Measurements from ENCODE around the gene FAM98B. TPM values are rescaled to one million over a fixed set of nuclear protein-coding genes. Genes with fewer than 3 reads are reported as not detected.

Gene FAM98B
- total RNA-seq, 1 experiment from 2014 or later, result 27.2 TPM

DNA sequence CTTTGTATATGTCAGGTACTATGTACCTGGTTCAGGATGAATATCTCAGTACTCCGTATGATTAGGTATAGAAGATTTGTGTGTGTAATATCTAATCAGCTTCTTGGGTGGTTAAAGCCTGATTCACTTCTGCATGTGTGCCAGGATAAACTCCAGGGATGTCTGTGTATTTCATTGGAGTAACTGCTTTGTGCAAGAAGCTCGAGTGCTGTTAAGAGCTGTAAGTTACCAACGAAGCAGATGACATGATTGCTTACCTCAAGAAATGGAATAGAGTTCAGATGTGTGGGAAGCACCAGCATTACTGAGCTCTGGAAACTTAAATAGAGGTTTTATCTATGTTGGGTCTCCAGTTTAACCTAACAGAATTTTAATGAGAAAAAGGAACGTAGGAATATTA, 23.7 kb downstream of the FAM98B start:
- Histone ChIP-seq H3K36me3 (peaks cover 45% of the 10 kb centered on the region), H3K27ac (no peak overlapping the region), H3K4me1 (no peaks in the 10 kb centered on the region), H3K9me3 (replicated peaks) (no peaks in the 10 kb centered on the region), H3K4me3 (no peak overlapping the region), H3K27me3 (no peaks in the 10 kb centered on the region)
- DNase-seq, result no peak

DNA sequence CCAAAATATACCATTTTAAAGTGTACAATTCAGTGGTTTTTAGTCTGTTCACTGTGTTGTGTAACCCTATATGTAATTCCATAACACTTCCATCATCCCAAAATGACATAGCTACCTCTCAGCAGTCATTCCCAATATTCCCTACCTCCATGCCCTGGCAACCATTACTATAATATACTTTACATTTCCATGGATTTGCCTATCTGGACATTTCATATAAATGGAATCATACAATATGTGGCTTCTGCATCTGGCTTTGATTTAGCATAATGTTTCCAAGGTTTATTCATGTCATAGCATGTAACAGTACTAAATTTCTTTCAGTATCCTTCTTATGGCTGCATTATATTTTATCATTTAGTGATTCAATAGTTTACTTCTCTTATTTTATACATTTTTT, 25.3 kb downstream of the FAM98B start:
- peaks cover 51% of the 10 kb centered on the region for H3K36me3 ChIP-seq
- no peaks in the 10 kb centered on the region for H3K4me1 ChIP-seq
- H3K27ac ChIP-seq, result no peak overlapping the region
- no peak for DNase-seq
- no peaks in the 10 kb centered on the region for H3K9me3 ChIP-seq (replicated peaks)
- no peak overlapping the region for H3K4me3 ChIP-seq
- H3K27me3 ChIP-seq, result no peaks in the 10 kb centered on the region

DNA sequence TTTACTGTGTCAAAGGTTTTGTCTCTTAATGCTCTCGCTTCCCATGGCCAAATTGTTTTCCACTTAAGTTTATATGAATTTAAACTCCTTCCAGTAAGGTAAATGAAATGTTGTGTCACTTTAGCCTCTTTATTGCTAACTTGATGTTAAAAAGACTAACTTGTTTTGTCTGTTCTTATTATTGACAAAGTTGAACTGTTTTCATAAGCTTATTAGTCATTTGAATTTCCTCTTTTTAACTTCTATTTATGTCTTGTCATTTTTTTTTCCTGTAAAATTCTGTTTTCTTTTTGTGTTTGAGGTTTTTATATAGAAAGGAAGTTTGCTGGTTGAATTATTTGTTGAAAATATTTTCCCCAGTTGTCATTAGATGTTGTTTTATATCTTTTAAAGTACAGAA, 25.8 kb downstream of the FAM98B start:
- Histone ChIP-seq H3K4me3 (no peak overlapping the region), H3K27ac (no peak overlapping the region), H3K27me3 (no peaks in the 10 kb centered on the region), H3K36me3 (peaks cover 47% of the 10 kb centered on the region), H3K4me1 (no peaks in the 10 kb centered on the region), H3K9me3 (replicated peaks) (no peaks in the 10 kb centered on the region)
- DNase-seq, result no peak

DNA sequence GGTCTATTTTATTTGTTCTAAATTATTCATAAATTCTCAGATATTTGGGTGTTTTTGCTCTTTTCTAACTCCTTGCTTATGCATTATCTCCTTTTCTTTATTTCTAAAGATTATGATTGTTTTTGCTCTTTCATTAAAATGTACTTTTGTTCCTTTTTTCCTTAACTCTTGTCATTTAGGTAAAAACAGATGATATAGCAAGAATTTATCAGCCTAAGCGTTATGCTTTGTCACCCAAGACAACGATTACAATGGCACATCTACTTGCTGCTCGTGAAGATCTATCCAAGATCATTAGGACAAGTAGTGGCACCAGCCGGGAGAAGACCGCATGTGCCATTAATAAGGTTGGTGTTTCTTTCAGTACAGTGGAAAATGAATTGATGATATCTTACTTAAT, 27.2 kb downstream of the FAM98B start:
- peaks cover 39% of the 10 kb centered on the region for H3K36me3 ChIP-seq
- H3K4me3 ChIP-seq, result no peak overlapping the region
- H3K27ac ChIP-seq, result no peak overlapping the region
- no peaks in the 10 kb centered on the region for H3K27me3 ChIP-seq
- no peaks in the 10 kb centered on the region for H3K4me1 ChIP-seq
- H3K9me3 ChIP-seq (replicated peaks), result no peaks in the 10 kb centered on the region
- no peak for DNase-seq

DNA sequence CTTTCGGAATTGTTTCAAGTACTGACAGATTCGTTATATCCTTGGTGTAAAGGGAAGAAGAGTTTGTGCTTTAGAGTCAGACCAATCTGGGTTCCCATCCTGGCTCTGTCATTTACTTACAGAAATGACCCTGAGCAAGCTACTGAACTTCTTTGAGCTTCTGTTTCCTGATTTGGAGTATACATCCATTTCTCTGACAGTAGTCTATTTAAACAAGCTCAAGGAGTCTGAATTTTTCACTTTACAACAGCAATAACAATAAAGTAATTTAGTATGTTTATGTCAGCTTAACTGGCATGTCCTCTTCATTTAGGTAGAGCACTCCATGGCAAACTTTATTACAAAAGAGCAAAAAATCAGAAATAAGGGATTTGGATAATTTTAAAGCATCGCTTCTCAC, 27.8 kb downstream of the FAM98B start:
- Histone ChIP-seq H3K9me3 (replicated peaks) (no peaks in the 10 kb centered on the region), H3K27ac (no peak overlapping the region), H3K36me3 (peaks cover 39% of the 10 kb centered on the region), H3K27me3 (no peaks in the 10 kb centered on the region), H3K4me3 (no peak overlapping the region), H3K4me1 (no peaks in the 10 kb centered on the region)
- DNase-seq, result no peak

DNA sequence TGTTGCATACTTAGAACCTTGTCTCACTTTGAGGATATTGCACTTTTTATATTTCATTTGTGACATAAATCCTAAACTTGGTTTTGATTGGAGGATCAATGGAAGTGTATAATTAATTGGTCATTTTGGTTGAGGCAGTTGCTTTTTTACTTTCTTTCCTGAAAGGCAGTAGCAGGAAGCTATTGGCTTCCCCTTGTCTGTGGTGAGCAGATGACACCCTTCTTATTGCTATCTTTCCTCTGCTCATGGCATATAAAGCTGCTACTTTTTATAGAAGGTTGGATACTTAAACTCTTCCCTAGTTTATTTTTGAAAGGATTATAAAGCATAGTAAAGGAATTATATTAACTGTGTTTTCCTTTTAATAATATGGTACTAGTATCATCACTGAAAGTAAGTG, 28.6 kb downstream of the FAM98B start:
- Histone ChIP-seq H3K4me1 (no peaks in the 10 kb centered on the region), H3K36me3 (peaks cover 37% of the 10 kb centered on the region), H3K27me3 (no peaks in the 10 kb centered on the region), H3K27ac (no peak overlapping the region), H3K9me3 (replicated peaks) (no peaks in the 10 kb centered on the region), H3K4me3 (no peak overlapping the region)
- no peak for DNase-seq

DNA sequence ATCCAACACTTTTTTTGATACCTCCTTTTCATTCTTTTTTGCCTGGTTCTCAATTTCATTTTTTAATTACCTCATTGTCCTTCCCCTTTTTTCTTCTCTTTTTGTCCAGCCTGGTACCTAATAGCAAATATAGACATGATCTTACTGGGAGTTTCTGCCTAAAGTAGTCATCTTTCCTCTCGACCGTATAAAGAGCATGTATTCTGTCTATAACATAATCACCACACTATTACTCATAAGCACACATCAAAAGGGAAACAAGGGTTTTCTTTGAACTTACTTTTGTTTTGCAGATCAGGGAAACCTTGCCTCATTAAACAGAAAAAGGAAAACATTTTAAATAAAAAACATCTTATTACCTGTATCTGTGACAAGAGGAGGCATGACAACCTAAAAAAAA, 33.0 kb downstream of the FAM98B start:
- H3K9me3 ChIP-seq (replicated peaks), result no peaks in the 10 kb centered on the region
- no peak for DNase-seq

DNA sequence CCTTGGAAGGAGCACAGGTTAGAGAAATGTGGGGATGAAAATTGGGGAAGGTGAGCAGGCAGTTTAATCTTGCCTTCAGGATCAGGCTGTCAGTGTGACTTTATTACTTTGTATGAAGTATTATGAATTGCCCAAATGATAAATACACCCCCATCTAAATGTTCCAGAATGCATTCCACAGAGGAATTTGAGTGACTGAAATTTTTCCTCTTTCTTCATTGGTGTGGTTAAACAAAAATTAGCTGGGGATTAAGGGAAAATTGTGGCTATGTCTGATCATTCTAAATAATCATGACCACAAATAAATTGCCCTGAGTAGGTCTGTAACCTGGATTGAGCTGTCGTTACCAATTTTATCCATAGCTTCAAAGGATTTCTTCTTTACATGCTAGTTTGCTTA, 33.5 kb downstream of the FAM98B start:
- Histone ChIP-seq H3K9me3 (replicated peaks) (no peaks in the 10 kb centered on the region), H3K36me3 (peaks cover 32% of the 10 kb centered on the region), H3K4me1 (no peaks in the 10 kb centered on the region), H3K27ac (no peak overlapping the region), H3K4me3 (no peak overlapping the region), H3K27me3 (no peaks in the 10 kb centered on the region)
- DNase-seq, result no peak

More for the DNA sequence above, 33.0 kb downstream of the FAM98B start:
- Histone ChIP-seq H3K27ac (no peak overlapping the region), H3K4me3 (no peak overlapping the region), H3K36me3 (peaks cover 34% of the 10 kb centered on the region), H3K27me3 (no peaks in the 10 kb centered on the region), H3K4me1 (no peaks in the 10 kb centered on the region)

DNA sequence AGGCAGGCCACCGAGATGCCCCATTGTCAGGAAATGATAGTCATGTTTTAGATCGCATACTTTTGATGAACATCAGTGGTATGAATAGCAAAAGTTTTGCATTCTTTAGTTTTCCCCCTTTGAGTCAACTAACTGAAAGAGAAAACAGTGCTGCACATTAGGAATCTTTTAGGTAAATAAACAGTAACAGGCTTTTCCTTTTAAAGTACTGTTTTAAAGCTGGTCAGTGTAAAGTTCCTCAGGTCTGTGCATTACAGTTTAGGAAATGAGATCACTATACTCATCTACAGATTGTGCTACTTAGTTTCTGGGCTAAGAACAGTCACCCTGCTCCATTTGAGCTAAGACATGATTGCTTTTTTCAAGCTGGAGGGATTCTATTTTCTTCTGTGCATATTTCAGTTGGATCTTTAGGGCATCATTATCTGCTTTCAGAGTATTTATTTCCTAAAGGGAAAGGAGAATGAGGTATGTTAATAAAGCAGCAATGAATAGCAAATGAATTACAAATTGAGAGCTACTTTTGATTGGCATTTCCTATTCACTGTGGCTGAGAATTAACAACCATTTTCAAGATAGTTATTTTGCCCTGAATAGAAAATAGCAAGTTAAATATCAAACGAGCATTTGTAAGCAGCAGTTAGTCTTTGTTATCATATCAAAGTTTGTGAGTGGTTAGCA, 36.5 kb downstream of the FAM98B start:
- Histone ChIP-seq H3K36me3 (peaks cover 15% of the 10 kb centered on the region; the same call in 1 of the 2 replicates), H3K27ac (no peak overlapping the region), H3K9me3 (replicated peaks) (no peaks in the 10 kb centered on the region), H3K4me1 (no peaks in the 10 kb centered on the region), H3K4me3 (no peak overlapping the region), H3K27me3 (no peaks in the 10 kb centered on the region)
- no peak for DNase-seq

DNA sequence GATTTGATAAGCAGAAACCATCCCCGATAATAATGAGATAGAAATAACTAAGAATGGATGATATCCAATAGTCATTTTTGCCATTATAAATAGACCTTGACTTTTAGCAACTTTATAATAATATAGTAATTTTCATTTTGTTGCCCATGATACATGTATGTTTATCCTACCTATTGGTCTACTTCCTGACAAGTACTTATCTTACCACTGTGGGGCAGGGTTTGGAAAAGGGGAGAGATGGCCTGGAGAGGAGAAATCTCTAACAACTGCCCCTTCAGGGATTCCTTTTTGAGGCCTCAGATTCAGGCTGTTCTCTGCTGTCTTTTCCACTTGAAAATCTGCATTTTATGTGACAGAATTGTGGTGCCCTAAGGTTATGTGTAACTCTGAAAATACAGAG, 42.2 kb downstream of the FAM98B start:
- Histone ChIP-seq H3K4me3 (no peak overlapping the region), H3K36me3 (no peaks in the 10 kb centered on the region)
- DNase-seq, result no peak

DNA sequence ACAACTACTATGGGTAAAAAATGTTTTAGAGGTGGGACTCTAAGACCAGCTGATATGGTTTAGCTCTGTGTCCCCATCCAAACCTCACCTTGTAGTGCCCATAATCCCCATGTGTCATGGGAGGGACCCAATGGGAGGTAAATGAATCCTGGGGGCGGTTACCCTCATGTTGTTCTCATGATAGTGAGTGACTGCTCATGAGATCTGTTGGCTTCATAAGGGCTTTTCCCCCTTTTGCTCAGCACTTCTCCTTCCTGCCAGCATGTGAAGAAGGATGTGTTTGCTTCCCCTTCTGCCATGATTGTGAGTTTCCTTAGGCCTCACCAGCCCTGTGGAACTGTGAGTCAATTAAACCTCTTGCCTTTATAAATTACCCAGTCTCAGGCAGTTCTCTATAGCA, 45.7 kb downstream of the FAM98B start:
- no peak for DNase-seq
- Histone ChIP-seq H3K27me3 (no peaks in the 10 kb centered on the region), H3K27ac (no peak overlapping the region), H3K4me1 (no peaks in the 10 kb centered on the region), H3K36me3 (no peaks in the 10 kb centered on the region), H3K9me3 (replicated peaks) (no peaks in the 10 kb centered on the region), H3K4me3 (no peak overlapping the region)

More for the DNA sequence above, 42.2 kb downstream of the FAM98B start:
- Histone ChIP-seq H3K27me3 (no peaks in the 10 kb centered on the region), H3K27ac (no peak overlapping the region), H3K9me3 (replicated peaks) (no peaks in the 10 kb centered on the region), H3K4me1 (no peaks in the 10 kb centered on the region)

DNA sequence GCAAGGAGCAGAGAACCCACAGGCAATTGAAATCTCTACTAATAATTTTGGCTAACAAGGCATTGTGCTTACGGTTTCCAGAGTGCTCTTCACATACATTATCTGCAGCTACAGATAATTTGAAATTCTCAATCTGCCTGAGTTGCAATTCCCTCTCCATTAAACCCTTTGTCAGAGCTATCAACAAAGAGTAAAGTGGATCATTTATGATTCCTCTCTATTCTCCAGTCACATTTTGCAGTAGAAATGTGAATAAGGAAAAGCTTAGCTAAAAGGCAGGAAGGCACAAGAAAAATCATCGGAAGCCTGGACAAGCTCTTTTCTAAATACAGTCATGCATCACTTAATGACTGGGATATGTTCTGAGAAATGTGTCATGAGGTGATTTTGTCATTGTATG, 49.6 kb downstream of the FAM98B start:
- Histone ChIP-seq H3K4me3 (no peak overlapping the region), H3K36me3 (no peaks in the 10 kb centered on the region)
- DNase-seq, result no peak

DNA sequence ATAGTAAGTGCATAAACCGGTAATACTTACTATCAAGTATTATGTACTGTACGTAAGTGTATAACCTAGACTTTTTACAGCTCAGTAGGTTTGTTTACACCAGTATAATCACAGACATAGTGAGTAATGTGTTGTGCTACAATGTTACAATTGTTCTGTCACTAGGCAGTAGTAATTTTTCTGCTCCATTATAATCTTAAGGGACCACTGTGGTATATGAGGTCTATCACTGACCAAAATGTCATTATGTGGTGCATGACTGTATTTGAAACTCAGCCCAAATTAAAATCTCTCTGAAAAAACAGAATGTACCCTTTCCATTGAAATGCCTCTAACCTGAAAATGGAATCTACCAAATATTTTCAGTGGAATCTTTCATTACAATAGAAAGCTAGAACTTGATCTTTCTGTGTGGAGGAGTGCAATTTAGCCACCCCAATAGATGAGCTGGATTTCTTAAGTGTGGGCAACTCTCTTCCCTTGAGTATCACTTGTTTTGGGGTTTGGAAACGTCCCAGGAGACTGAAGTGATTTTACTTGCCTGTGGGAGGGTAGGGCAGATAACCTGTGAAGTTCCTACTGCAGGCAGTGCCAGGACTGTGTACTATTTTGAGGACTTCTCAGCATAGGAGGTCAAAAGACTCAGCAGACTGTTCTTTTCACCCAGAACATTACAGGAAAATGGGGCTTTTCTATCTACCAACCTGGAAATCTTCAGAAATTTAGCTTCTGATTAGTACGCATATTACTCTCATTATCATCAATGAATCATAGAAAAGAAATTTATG, 50.9 kb downstream of the FAM98B start:
- Histone ChIP-seq H3K36me3 (no peaks in the 10 kb centered on the region), H3K27ac (no peak overlapping the region), H3K4me1 (no peaks in the 10 kb centered on the region), H3K4me3 (no peak overlapping the region), H3K9me3 (replicated peaks) (no peaks in the 10 kb centered on the region), H3K27me3 (no peaks in the 10 kb centered on the region)
- no peak for DNase-seq

More for the DNA sequence above, 49.6 kb downstream of the FAM98B start:
- H3K27ac ChIP-seq, result no peak overlapping the region
- no peaks in the 10 kb centered on the region for H3K9me3 ChIP-seq (replicated peaks)
- H3K4me1 ChIP-seq, result no peaks in the 10 kb centered on the region
- H3K27me3 ChIP-seq, result no peaks in the 10 kb centered on the region

DNA sequence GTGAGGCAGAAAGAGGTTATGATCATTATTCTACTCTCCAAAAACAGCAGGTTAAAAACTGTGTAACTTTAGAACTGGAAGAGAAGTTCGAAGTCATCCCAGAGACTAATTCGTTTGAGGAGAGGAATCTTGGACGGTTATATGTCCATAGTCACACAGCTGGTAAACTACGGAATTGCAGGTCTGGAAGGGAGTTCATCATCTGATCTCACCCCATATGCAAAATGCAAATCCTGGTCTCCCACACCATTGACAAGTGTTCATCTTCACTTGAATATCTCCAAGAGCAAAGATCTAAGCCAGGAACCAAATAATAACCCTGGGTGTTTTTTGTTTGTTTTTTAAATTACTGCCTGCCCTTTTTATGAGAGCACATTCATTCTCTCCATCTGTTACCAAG, 53.1 kb downstream of the FAM98B start:
- Histone ChIP-seq H3K27me3 (no peaks in the 10 kb centered on the region), H3K36me3 (no peaks in the 10 kb centered on the region), H3K4me1 (no peaks in the 10 kb centered on the region), H3K27ac (no peak overlapping the region), H3K9me3 (replicated peaks) (no peaks in the 10 kb centered on the region), H3K4me3 (no peak overlapping the region)
- DNase-seq, result no peak

DNA sequence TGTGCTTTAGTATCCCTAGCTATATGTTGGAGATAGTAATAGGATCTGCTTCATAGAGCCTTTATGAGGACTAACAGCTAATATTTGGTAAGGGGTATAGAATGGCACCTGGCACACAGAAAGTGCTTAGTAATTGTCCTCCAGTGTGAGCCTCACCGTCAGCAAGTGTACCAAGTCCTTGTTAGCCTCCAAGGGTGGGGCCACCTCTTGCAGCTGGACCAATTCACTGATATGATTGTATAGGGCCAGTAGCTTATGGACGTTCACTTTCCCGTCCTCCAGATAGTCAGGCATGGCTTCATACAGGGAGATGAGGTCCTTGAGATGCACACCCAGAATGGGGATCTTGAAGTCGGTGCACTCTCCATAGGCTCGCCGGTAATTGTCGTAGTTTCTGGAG, 53.6 kb downstream of the FAM98B start:
- Histone ChIP-seq H3K27me3 (no peaks in the 10 kb centered on the region), H3K4me1 (no peaks in the 10 kb centered on the region), H3K27ac (no peak overlapping the region), H3K9me3 (replicated peaks) (no peaks in the 10 kb centered on the region), H3K36me3 (no peaks in the 10 kb centered on the region), H3K4me3 (no peak overlapping the region)
- no peak for DNase-seq

DNA sequence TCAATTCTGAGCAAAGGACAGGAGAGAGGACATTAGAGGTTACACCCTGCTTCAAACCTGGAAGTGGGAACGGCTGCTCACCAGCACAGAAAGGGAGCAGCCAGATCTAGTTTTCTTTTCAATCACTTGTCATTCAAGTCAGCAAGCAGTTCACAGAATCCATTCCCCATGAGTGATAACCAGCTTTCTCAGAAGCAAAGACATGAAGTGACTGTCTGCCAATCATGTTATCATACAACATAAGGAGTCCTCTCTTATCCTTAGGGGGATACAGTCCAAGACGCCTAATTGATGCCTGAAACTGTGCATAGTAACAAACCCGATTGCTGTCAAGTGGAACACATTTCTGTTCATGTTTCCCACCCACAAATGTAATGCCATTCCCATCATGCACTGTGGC, 54.7 kb downstream of the FAM98B start:
- Histone ChIP-seq H3K9me3 (replicated peaks) (no peaks in the 10 kb centered on the region), H3K4me1 (no peaks in the 10 kb centered on the region), H3K27me3 (no peaks in the 10 kb centered on the region), H3K4me3 (no peak overlapping the region), H3K27ac (no peak overlapping the region), H3K36me3 (no peaks in the 10 kb centered on the region)
- DNase-seq, result no peak

Data from SJCRH30 (cell line).